K562 (cell line): ENCODE data around the gene FASTK. TPM values are rescaled to one million over a fixed set of nuclear protein-coding genes. Genes with fewer than 3 reads are reported as not detected.
A peak's percentile ranks its signal among the peaks of the same experiment; 100 is the strongest.

Experiments
- ATAC-seq: fragments of 200-7000 bp; cut with Tn5 transposase; 3 replicates; pipeline ENCODE4 v1.9.1; 2020; ENCODE audit warnings: moderate library complexity
- BruUV-seq: library from RNA; stranded (reverse); fragments of 400-500 nt; replicated peaks from 2 replicates; lab custom pipeline; 2021; lab: Mats Ljungman, UMichigan
- CTCF ChIA-PET: fragments of 300-600 bp; formaldehyde crosslinking; extraction: SDS; loops from one replicate; lab custom pipeline; 2021; ENCODE audit warnings: low intra/inter-chr PET ratio; lab: Yijun Ruan, JAX
- POLR2A ChIA-PET: fragments of 300-600, 350-650 bp; sonication (Branson Sonifier 250); formaldehyde crosslinking; extraction: SDS; loops from one replicate; lab custom pipeline; 2021; ENCODE audit warnings: antibody characterized with exemption, inconsistent platforms; lab: Yijun Ruan, JAX
- DNase-seq, 4 experiments: peaks; one replicate each; pipeline versions ENCODE4 v3.0.0 to v3.0.0-alpha.2; 2011 to 2018; ENCODE audit warnings: low spot score in 3 of 4, mixed read lengths in 3 of 4; ENCODE audit errors: extremely low read depth in 1 of 4
- FAIRE-seq: peaks from 2 replicates; lab custom pipeline; 2011; peaks lifted over from hg19 to GRCh38; lab: Jason Lieb, UNC
- H2AFZ ChIP-seq: 2 replicates; pipeline ENCODE4 v1.6.0; 2011; ENCODE audit warnings: low read depth, low read length, control low read depth, inconsistent platforms
- H3K27ac ChIP-seq: fragments of 200-600 bp; 3 replicates; pipeline ENCODE4 v1.8.0; 2011; ENCODE audit warnings: low read depth, mild to moderate bottlenecking, control low read depth, inconsistent platforms, low read length, moderate library complexity, mixed read lengths; ENCODE audit errors: extremely low read depth
- H3K27me3 ChIP-seq, 2 experiments: fragments of 300-600 bp in 1 of 2; 2 replicates in 1 of 2; 3 replicates in 1 of 2; pipeline versions ENCODE4 v1.6.0 to v1.8.0; 2011; ENCODE audit warnings: inconsistent platforms in 2 of 2, low read length in 2 of 2, mild to moderate bottlenecking in 1 of 2, mixed read lengths in 1 of 2, moderate library complexity in 1 of 2; ENCODE audit not compliant: control insufficient read depth in 2 of 2, insufficient read depth in 2 of 2
- H3K36me3 ChIP-seq: fragments of 300-600 bp; 3 replicates; pipeline ENCODE4 v1.8.0; 2011; ENCODE audit warnings: mild to moderate bottlenecking, low read length, inconsistent platforms; ENCODE audit not compliant: control insufficient read depth, insufficient read depth
- H3K4me1 ChIP-seq, 2 experiments: fragments of 200-600 bp in 1 of 2; replicated peaks in 1 of 2; 2 replicates in 1 of 2; 3 replicates in 1 of 2; pipeline versions ENCODE4 v1.5.1 to v1.8.0; 2011; ENCODE audit warnings: inconsistent platforms in 2 of 2, low read length in 2 of 2, mild to moderate bottlenecking in 1 of 2, mixed read lengths in 1 of 2, moderate library complexity in 1 of 2; ENCODE audit not compliant: control insufficient read depth in 2 of 2, insufficient read depth in 2 of 2
- H3K4me2 ChIP-seq: 2 replicates; pipeline ENCODE4 v1.6.1; 2011; ENCODE audit warnings: low read length, control low read depth, inconsistent platforms, mixed read lengths; ENCODE audit not compliant: insufficient read depth
- H3K4me3 ChIP-seq: fragments of 200-600 bp; sonication (generic), shearing (Covaris generic); 2 replicates; pipeline ENCODE4 v1.5.1; 2016; ENCODE audit warnings: control low read depth, inconsistent platforms
- H3K79me2 ChIP-seq: fragments of 200-600 bp; 3 replicates; pipeline ENCODE4 v1.8.0; 2011; ENCODE audit warnings: low read length, inconsistent platforms; ENCODE audit not compliant: control insufficient read depth, insufficient read depth
- H3K9ac ChIP-seq, 2 experiments: 2 replicates each; pipeline versions ENCODE4 v1.6.0 to v1.6.1; 2011; ENCODE audit warnings: low read depth in 2 of 2, low read length in 2 of 2, control low read depth in 1 of 2, inconsistent platforms in 1 of 2, mild to moderate bottlenecking in 1 of 2, mixed read lengths in 1 of 2; ENCODE audit not compliant: insufficient read depth in 1 of 2
- H3K9me1 ChIP-seq: one replicate; pipeline ENCODE4 v1.6.0; 2011; ENCODE audit warnings: inconsistent platforms, mild to moderate bottlenecking, low read length, moderate library complexity; ENCODE audit not compliant: control insufficient read depth, insufficient read depth
- H3K9me3 ChIP-seq: replicated peaks from 2 replicates; pipeline ENCODE4 v1.5.1; 2011; ENCODE audit warnings: low read depth, low read length, inconsistent platforms; ENCODE audit not compliant: control insufficient read depth, insufficient read depth
- H4K20me1 ChIP-seq: replicated peaks from 2 replicates; pipeline ENCODE4 v1.6.1; 2011; ENCODE audit warnings: low read length, inconsistent platforms, mixed read lengths; ENCODE audit not compliant: control insufficient read depth, insufficient read depth
- POLR2AphosphoS2 ChIP-seq: IDR thresholded peaks from 2 replicates; pipeline ENCODE4 v1.6.1; 2012; ENCODE audit warnings: low read length, improper control_type of control experiment
- WGBS: fragments of 100-300 bp; shearing (Covaris generic); methylation state at CpG from one replicate; pipeline ENCODE4 v1.1.6; 2016; ENCODE audit warnings: low coverage, mixed read lengths; ENCODE audit not compliant: insufficient coverage; ENCODE audit errors: missing lambda C conversion rate; 5-methylcytosine and 5-hydroxymethylcytosine counted together
- in situ Hi-C: fragments of 300-500 bp; cut with MboI; formaldehyde crosslinking; loops from 4 replicates; pipeline ENCODE4 v1.15.0; 2018; ENCODE audit warnings: inconsistent platforms, mixed read lengths
- intact Hi-C: fragments of 100-400 bp; cut with micrococcal nuclease; formaldehyde crosslinking; loops from 2 replicates; pipeline ENCODE4 v1.14.2; 2022
- polyA plus RNA-seq, 8 experiments: library from polyadenylated mRNA; depleted of rRNA in 4 of 8; stranded (reverse) in 5 of 8; unstranded in 3 of 8; fragments of >200 nt; fragmentation: Nextera tagmentation in 2 of 8; fragmentation: Illumina TruSeq in 1 of 8; extraction: Ambion mirVana in 2 of 8; extraction: Trizol in 1 of 8; gene quantifications; 2 replicates each; pipeline versions ENCODE4 v1.2.1 to v1.2.3, GENCODE V29; 2011 to 2014; ENCODE audit warnings: inconsistent platforms in 1 of 8, missing spikeins in 1 of 8
- total RNA-seq, 7 experiments: library from RNA; depleted of rRNA in 6 of 7; stranded (reverse); fragments of >200 nt in 6 of 7; fragmentation: Illumina TruSeq in 2 of 7; extraction: Trizol in 2 of 7; gene quantifications; 2 replicates each; pipeline versions ENCODE4 v1.2.1 to v1.2.3, GENCODE V29; 2011 to 2021; ENCODE audit warnings: low replicate concordance in 1 of 7
- TF ChIP-seq, protein P1 (sequence below): sonication (generic); formaldehyde crosslinking; IDR thresholded peaks from 2 replicates; pipeline ENCODE4 v1.8.1; 2023; ENCODE audit warnings: mild to moderate bottlenecking, missing genetic modification reagents

The FASTK gene
- total and polyA plus RNA-seq, 9 of the 15 experiments (the other 6 are each of a cell fraction or from before 2014, with no cell fraction given), result 0.51 to 150 (median 48.2) TPM

DNA sequence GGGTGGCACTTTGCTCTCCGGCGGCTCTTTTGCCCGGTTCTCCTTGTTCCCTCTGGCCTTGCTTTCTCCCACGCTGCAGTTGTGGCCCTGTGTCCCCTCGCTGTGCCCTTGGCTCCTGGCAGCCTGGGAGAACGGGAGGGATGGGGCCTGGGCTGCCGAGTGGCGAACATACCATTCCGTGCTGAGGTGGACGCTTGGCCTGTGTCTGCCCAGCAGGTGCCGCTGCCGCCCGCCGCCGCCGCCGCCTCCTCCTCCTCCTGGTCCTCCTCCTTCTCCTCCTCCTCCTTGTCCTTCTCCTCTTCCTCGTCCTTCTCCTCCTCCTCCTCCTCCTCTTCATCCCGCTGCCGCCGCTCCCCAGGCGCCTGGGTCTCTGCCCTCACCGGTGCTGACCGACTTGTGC, 41.7 kb upstream of the FASTK start:
- CTCF ChIA-PET, result interaction anchor here (0.6 to 4.4 kb wide), 3 partner anchors 50 to 160 kb away, joined by 3 to 74 read pairs (median 32); no protein-coding TSS in a partner anchor
- no TSS peak for BruUV-seq
- Histone ChIP-seq H3K79me2 (peaks cover 10% of the 10 kb centered on the region; the same call in 2 of the 3 replicates), H3K9ac (no peak overlapping the region; a peak in 1 of 4 replicates), H3K9me3 (no peaks in the 10 kb centered on the region), H2AFZ (no peak overlapping the region), H3K27ac (no peak overlapping the region), H3K9me1 (peaks cover 5% of the 10 kb centered on the region), H4K20me1 (peaks cover 19% of the 10 kb centered on the region), H3K4me2 (no peak overlapping the region), H3K4me1 (peaks cover 0 to 53% of the 10 kb centered on the region in 2 experiments; a peak in 1 of 5 replicates), H3K4me3 (no peak overlapping the region), H3K36me3 (peaks cover 95% of the 10 kb centered on the region; the same call in 2 of the 3 replicates), H3K27me3 (no peaks in the 10 kb centered on the region)
- intact Hi-C loops (no loop called here), in situ Hi-C loops (no loop called here)
- no peak for TF ChIP-seq POLR2AphosphoS2
- TF ChIP-seq, protein P1, sequence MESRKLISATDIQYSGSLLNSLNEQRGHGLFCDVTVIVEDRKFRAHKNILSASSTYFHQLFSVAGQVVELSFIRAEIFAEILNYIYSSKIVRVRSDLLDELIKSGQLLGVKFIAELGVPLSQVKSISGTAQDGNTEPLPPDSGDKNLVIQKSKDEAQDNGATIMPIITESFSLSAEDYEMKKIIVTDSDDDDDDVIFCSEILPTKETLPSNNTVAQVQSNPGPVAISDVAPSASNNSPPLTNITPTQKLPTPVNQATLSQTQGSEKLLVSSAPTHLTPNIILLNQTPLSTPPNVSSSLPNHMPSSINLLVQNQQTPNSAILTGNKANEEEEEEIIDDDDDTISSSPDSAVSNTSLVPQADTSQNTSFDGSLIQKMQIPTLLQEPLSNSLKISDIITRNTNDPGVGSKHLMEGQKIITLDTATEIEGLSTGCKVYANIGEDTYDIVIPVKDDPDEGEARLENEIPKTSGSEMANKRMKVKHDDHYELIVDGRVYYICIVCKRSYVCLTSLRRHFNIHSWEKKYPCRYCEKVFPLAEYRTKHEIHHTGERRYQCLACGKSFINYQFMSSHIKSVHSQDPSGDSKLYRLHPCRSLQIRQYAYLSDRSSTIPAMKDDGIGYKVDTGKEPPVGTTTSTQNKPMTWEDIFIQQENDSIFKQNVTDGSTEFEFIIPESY (CRISPR knock-in tag), result peak; percentile 58; the same call in 1 of the 2 replicates
- DNase-seq (no peak), ATAC-seq (no peak), FAIRE-seq (no peak)
- POLR2A ChIA-PET, result no interaction called here
- 88% methylated on average over 24 of the region's 24 CpGs for WGBS
